Measurements from ENCODE around the gene BTBD9. TPM values are rescaled to one million over a fixed set of nuclear protein-coding genes. Genes with fewer than 3 reads are reported as not detected.

BTBD9 gene
- total and polyA plus RNA-seq, 2 of the 13 experiments (the other 11 are each of a cell fraction or from before 2014, with no cell fraction given): 1.2 to 3.0 TPM

GRCh38 chr6:38423746-38424145 is 216.0 kb downstream of the BTBD9 start:
- Histone ChIP-seq H3K27ac (ENCODE audit: extremely low read length, insufficient read depth, low read length) (no peak overlapping the region), H3K79me2 (ENCODE audit: insufficient read depth, low read length) (no peaks in the 10 kb centered on the region), H4K20me1 (ENCODE audit: insufficient read depth, low read length) (no peaks in the 10 kb centered on the region), H3K9me3 (ENCODE audit: low read length) (no peaks in the 10 kb centered on the region), H3K4me1 (ENCODE audit: insufficient read depth, low read length) (no peaks in the 10 kb centered on the region), H3K9ac (ENCODE audit: insufficient read depth, low read depth, low read length) (no peak overlapping the region), H3K36me3 (replicated peaks in 1 of 2; ENCODE audit: control insufficient read depth in 1 of 2, insufficient read depth in 2 of 2, low read length in 2 of 2) (no peaks in the 10 kb centered on the region), H3K27me3 (ENCODE audit: control insufficient read depth in 1 of 2, insufficient read depth in 2 of 2, low read length in 2 of 2) (no peaks in the 10 kb centered on the region), H3K4me3 (replicated peaks in 1 of 3; ENCODE audit: insufficient read depth in 1 of 3, low read depth in 2 of 3, low read length in 3 of 3) (no peak overlapping the region), H2AFZ (ENCODE audit: low read length) (no peak overlapping the region), H3K4me2 (ENCODE audit: low read depth, low read length) (no peak overlapping the region)
- no TSS peak for BruUV-seq (replicated peaks)
- in situ Hi-C loops (cut with HindIII; ENCODE audit: extremely low pct_ligation_motif_present, low pct_unique_long_range_greater_than_20kb) (no loop called here), intact Hi-C loops (cut with micrococcal nuclease; ENCODE audit: unreplicated experiment) (no loop called here)
- no peak for TF ChIP-seq HMGA1 (CRISPR knock-in tag; conservative IDR thresholded peaks at IDR 0.05)
- TF ChIP-seq, protein P1, sequence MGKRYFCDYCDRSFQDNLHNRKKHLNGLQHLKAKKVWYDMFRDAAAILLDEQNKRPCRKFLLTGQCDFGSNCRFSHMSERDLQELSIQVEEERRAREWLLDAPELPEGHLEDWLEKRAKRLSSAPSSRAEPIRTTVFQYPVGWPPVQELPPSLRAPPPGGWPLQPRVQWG (CRISPR knock-in tag; IDR thresholded peaks at IDR 0.05; ENCODE audit: borderline replicate concordance, low read depth): no peak
- TF ChIP-seq ZNF260 (CRISPR knock-in tag; IDR thresholded peaks at IDR 0.05; ENCODE audit: borderline replicate concordance, low read depth): no peak
- no peak for TF ChIP-seq RNF2 (conservative IDR thresholded peaks at IDR 0.05; ENCODE audit: low read depth)
- TF ChIP-seq ZSCAN30 (CRISPR knock-in tag; IDR thresholded peaks at IDR 0.05): no peak
- no peak for TF ChIP-seq MED8 (CRISPR knock-in tag; IDR thresholded peaks at IDR 0.05; ENCODE audit: insufficient replicate concordance)
- no peak for TF ChIP-seq ZNF552 (CRISPR knock-in tag; IDR thresholded peaks at IDR 0.05; ENCODE audit: borderline replicate concordance)
- TF ChIP-seq POGZ (CRISPR knock-in tag; IDR thresholded peaks at IDR 0.05): no peak
- no peak for TF ChIP-seq KDM1A (CRISPR knock-in tag; IDR thresholded peaks at IDR 0.05)
- no peak for DNase-seq (ENCODE audit: low spot score)
- 72% methylated on average over 4 of the region's 4 CpGs for WGBS (ENCODE audit: low lambda C conversion rate)
- ChIA-PET POLR2A (no interaction called here), CTCF (ENCODE audit: low intra/inter-chr PET ratio, low total read pairs) (no interaction called here)
- ATAC-seq: no peak
- FAIRE-seq: no peak

GRCh38 chr6:38420207-38420606 is 219.5 kb downstream of the BTBD9 start:
- H3K27me3 ChIP-seq (ENCODE audit: control insufficient read depth in 1 of 2, insufficient read depth in 2 of 2, low read length in 2 of 2): no peaks in the 10 kb centered on the region
- H3K4me2 ChIP-seq (ENCODE audit: low read depth, low read length): no peak overlapping the region
- H3K27ac ChIP-seq (ENCODE audit: extremely low read length, insufficient read depth, low read length): no peak overlapping the region
- H3K4me1 ChIP-seq (ENCODE audit: insufficient read depth, low read length): 0 out of 2 replicates have a peak, but pooled peaks cover 5% of the 10 kb centered on the region
- H3K4me3 ChIP-seq (replicated peaks in 1 of 3; ENCODE audit: insufficient read depth in 1 of 3, low read depth in 2 of 3, low read length in 3 of 3): no peak overlapping the region
- BruUV-seq (replicated peaks): no TSS peak
- WGBS (ENCODE audit: low lambda C conversion rate): 46% methylated on average over 2 of the region's 2 CpGs
- H3K9ac ChIP-seq (ENCODE audit: insufficient read depth, low read depth, low read length): no peak overlapping the region
- H3K9me3 ChIP-seq (ENCODE audit: low read length): no peaks in the 10 kb centered on the region
- TF ChIP-seq, protein P2, sequence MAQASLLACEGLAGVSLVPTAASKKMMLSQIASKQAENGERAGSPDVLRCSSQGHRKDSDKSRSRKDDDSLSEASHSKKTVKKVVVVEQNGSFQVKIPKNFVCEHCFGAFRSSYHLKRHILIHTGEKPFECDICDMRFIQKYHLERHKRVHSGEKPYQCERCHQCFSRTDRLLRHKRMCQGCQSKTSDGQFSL (CRISPR knock-in tag; IDR thresholded peaks at IDR 0.05): no peak
- DNase-seq (ENCODE audit: low spot score) (no peak), ATAC-seq (no peak), FAIRE-seq (no peak)
- no peaks in the 10 kb centered on the region for H4K20me1 ChIP-seq (ENCODE audit: insufficient read depth, low read length)
- POLR2A ChIA-PET: no interaction called here
- in situ Hi-C loops (cut with HindIII; ENCODE audit: extremely low pct_ligation_motif_present, low pct_unique_long_range_greater_than_20kb): no loop called here
- intact Hi-C loops (cut with micrococcal nuclease; ENCODE audit: unreplicated experiment): no loop called here
- CTCF ChIA-PET (ENCODE audit: low intra/inter-chr PET ratio, low total read pairs): no interaction called here
- no peak overlapping the region for H2AFZ ChIP-seq (ENCODE audit: low read length)
- no peaks in the 10 kb centered on the region for H3K79me2 ChIP-seq (ENCODE audit: insufficient read depth, low read length)
- no peaks in the 10 kb centered on the region for H3K36me3 ChIP-seq (replicated peaks in 1 of 2; ENCODE audit: control insufficient read depth in 1 of 2, insufficient read depth in 2 of 2, low read length in 2 of 2)
